B cell (primary cell): ENCODE measurements around the gene TCERG1L.

Experiments used
- CTCF ChIP-seq: fragments of 200-600 bp; IDR thresholded peaks from one replicate; pipeline ENCODE4 v1.8.0; 2022; ENCODE audit warnings: antibody characterized with exemption, mild to moderate bottlenecking
- EZH2 ChIP-seq: IDR thresholded peaks from 2 replicates; pipeline ENCODE4 v1.6.1; 2012; ENCODE audit warnings: borderline replicate concordance, low read depth, mild to moderate bottlenecking, moderate library complexity, low read length; ENCODE audit not compliant: insufficient read depth, poor library complexity, severe bottlenecking

GRCh38 chr10:131230641-131231322 lies 80.7 kb downstream of the TCERG1L start:
- no peak for TF ChIP-seq CTCF
- no peak for TF ChIP-seq EZH2
